Endothelial cell of umbilical vein (primary cell): Measurements from ENCODE around the gene STARD3NL.

Source experiments
- CTCF ChIP-seq, 2 donors: IDR thresholded peaks; 1 replicate in 1 of 2; 2 replicates in 1 of 2; pipeline ENCODE4 v1.5.1; 2011; ENCODE audit warnings: low read length in 2 of 2, mild to moderate bottlenecking in 2 of 2, moderate library complexity in 2 of 2, control low read depth in 1 of 2, inconsistent platforms in 1 of 2, low read depth in 1 of 2; ENCODE audit not compliant: insufficient read depth in 1 of 2; ENCODE audit errors: extremely low read depth in 1 of 2
- EZH2 ChIP-seq: IDR thresholded peaks from 2 replicates; pipeline ENCODE4 v1.6.1; 2012; ENCODE audit warnings: borderline replicate concordance, low read depth, mild to moderate bottlenecking, moderate library complexity, low read length, inconsistent platforms; ENCODE audit not compliant: severe bottlenecking
- FOS ChIP-seq: IDR thresholded peaks from 2 replicates; pipeline ENCODE4 v1.6.1; 2011; ENCODE audit warnings: mild to moderate bottlenecking, low read length, moderate library complexity, borderline replicate concordance; ENCODE audit not compliant: insufficient read depth
- GATA2 ChIP-seq: IDR thresholded peaks from 2 replicates; pipeline ENCODE4 v1.7.0; 2011; ENCODE audit warnings: low read depth, mild to moderate bottlenecking, moderate library complexity, mixed read lengths, low read length; ENCODE audit not compliant: insufficient read length, insufficient read depth
- JUN ChIP-seq: IDR thresholded peaks from 2 replicates; pipeline ENCODE4 v1.6.1; 2011; ENCODE audit warnings: borderline replicate concordance, low read depth; ENCODE audit not compliant: insufficient read length, insufficient read depth
- MAX ChIP-seq: IDR thresholded peaks from 2 replicates; pipeline ENCODE4 v1.6.1; 2011; ENCODE audit not compliant: insufficient read depth, insufficient read length
- MYC ChIP-seq: IDR thresholded peaks from one replicate; pipeline ENCODE4 v1.6.1; 2011; ENCODE audit warnings: mild to moderate bottlenecking, low read depth, low read length
- POLR2A ChIP-seq: IDR thresholded peaks from 2 replicates; pipeline ENCODE4 v1.6.1; 2012; ENCODE audit warnings: low read depth, mild to moderate bottlenecking, control low read depth, low read length
- POLR2AphosphoS5 ChIP-seq: IDR thresholded peaks from 2 replicates; pipeline ENCODE4 v1.6.1; 2012; ENCODE audit warnings: low read depth, mild to moderate bottlenecking, control low read depth, low read length, moderate library complexity; ENCODE audit not compliant: insufficient read depth

- TF ChIP-seq MAX = no peak
- TF ChIP-seq POLR2A = no peak
- no peak for TF ChIP-seq CTCF (IDR thresholded peaks at IDR 0.05; ENCODE audit: extremely low read depth in 1 of 2, insufficient read depth in 1 of 2, low read depth in 1 of 2, low read length in 2 of 2)
- no peak for TF ChIP-seq EZH2
- TF ChIP-seq JUN = no peak
- no peak for TF ChIP-seq FOS
- no peak for TF ChIP-seq MYC
- TF ChIP-seq POLR2AphosphoS5 = no peak
- TF ChIP-seq GATA2 = no peak
These were observed 33.9 kb downstream of the STARD3NL start for GRCh38 chr7:38211940-38212339.
